LNCaP clone FGC (cell line): ENCODE measurements around the gene ECEL1.

Experiments
- DNase-seq: peaks from one replicate; pipeline ENCODE4 v3.0.0-alpha.2; 2011; ENCODE audit warnings: low read depth
- H3K4me3 ChIP-seq: 2 replicates; pipeline ENCODE4 v1.5.1; 2011; ENCODE audit warnings: mild to moderate bottlenecking, low read depth, low read length, control low read depth
- CTCF ChIP-seq: IDR thresholded peaks from 2 replicates; pipeline ENCODE4 v1.5.1; 2012; ENCODE audit warnings: mild to moderate bottlenecking; ENCODE audit not compliant: control insufficient read depth, insufficient read depth; ENCODE audit errors: extremely low read depth

ECEL1 gene

GRCh38 chr2:232477751-232478510 is 9.7 kb downstream of the ECEL1 start:
- H3K4me3 ChIP-seq, result no peak overlapping the region
- DNase-seq, result no peak
- no peak for TF ChIP-seq CTCF

- H3K4me3 ChIP-seq, result no peak overlapping the region
- no peak for DNase-seq
- no peak for TF ChIP-seq CTCF
Measured at GRCh38 chr2:232476791-232477190, 10.8 kb downstream of the ECEL1 start.

- H3K4me3 ChIP-seq, result no peak overlapping the region
- TF ChIP-seq CTCF, result no peak
- no peak for DNase-seq
Measured at GRCh38 chr2:232476045-232476444, 11.6 kb downstream of the ECEL1 start.

- no peak overlapping the region for H3K4me3 ChIP-seq
- no peak for TF ChIP-seq CTCF
- DNase-seq, result peak; percentile 0
Measured at GRCh38 chr2:232473467-232473890, 14.2 kb downstream of the ECEL1 start.

GRCh38 chr2:232466221-232466620 is 21.4 kb downstream of the ECEL1 start:
- no peak for TF ChIP-seq CTCF
- DNase-seq, result no peak

GRCh38 chr2:232465061-232465460 is 22.6 kb downstream of the ECEL1 start:
- no peak for DNase-seq
- no peak overlapping the region for H3K4me3 ChIP-seq
- TF ChIP-seq CTCF, result no peak

More at GRCh38 chr2:232466221-232466620, 21.4 kb downstream of the ECEL1 start:
- H3K4me3 ChIP-seq, result no peak overlapping the region

- no peak for TF ChIP-seq CTCF
- DNase-seq, result no peak
Measured at GRCh38 chr2:232464544-232464885, 23.1 kb downstream of the ECEL1 start.

More at GRCh38 chr2:232464544-232464885, 23.1 kb downstream of the ECEL1 start:
- H3K4me3 ChIP-seq, result no peak overlapping the region
